PFSK-1 (cell line): Measurements from ENCODE around the gene ELMO3.

Experiments
- FOXP2 ChIP-seq: optimal IDR thresholded peaks from 2 replicates; pipeline ENCODE3; 2011; ENCODE audit warnings: borderline replicate concordance, control low read depth, inconsistent platforms; ENCODE audit not compliant: insufficient read depth; ENCODE audit errors: extremely low read length, extremely low read depth
- POLR2AphosphoS5 ChIP-seq: IDR thresholded peaks from 2 replicates; pipeline ENCODE4 v1.6.1; 2012; ENCODE audit warnings: low read depth, mild to moderate bottlenecking, control low read depth, low read length, moderate library complexity
- REST ChIP-seq, 2 experiments: IDR thresholded peaks; 2 replicates each; pipeline versions ENCODE4 v1.6.1 to v1.8.0; 2011 to 2012; ENCODE audit warnings: low read depth in 2 of 2, low read length in 2 of 2, control low read depth in 1 of 2, inconsistent platforms in 1 of 2, mild to moderate bottlenecking in 1 of 2, moderate library complexity in 1 of 2; ENCODE audit not compliant: insufficient read depth in 1 of 2
- SIN3A ChIP-seq: IDR thresholded peaks from 2 replicates; pipeline ENCODE4 v1.6.1; 2012; ENCODE audit warnings: mild to moderate bottlenecking, low read length, moderate library complexity, borderline replicate concordance; ENCODE audit not compliant: insufficient read depth
- TAF1 ChIP-seq: IDR thresholded peaks from 2 replicates; pipeline ENCODE4 v1.6.1; 2012; ENCODE audit warnings: low read length, control low read depth, borderline replicate concordance; ENCODE audit not compliant: insufficient read depth

The ELMO3 gene

GRCh38 chr16:67212766-67213165 lies 13.8 kb downstream of the ELMO3 start:
- TF ChIP-seq POLR2AphosphoS5 (no peak), REST (IDR thresholded peaks at IDR 0.05; ENCODE audit: insufficient read depth in 1 of 2, low read depth in 2 of 2, low read length in 2 of 2) (no peak), SIN3A (no peak), FOXP2 (no peak), TAF1 (no peak)

- TF ChIP-seq TAF1, result no peak
- no peak for TF ChIP-seq REST (IDR thresholded peaks at IDR 0.05; ENCODE audit: insufficient read depth in 1 of 2, low read depth in 2 of 2, low read length in 2 of 2)
- no peak for TF ChIP-seq FOXP2
- no peak for TF ChIP-seq SIN3A
- no peak for TF ChIP-seq POLR2AphosphoS5
Measured at GRCh38 chr16:67213197-67214019, 14.5 kb downstream of the ELMO3 start.

- TF ChIP-seq SIN3A, result no peak
- TF ChIP-seq TAF1, result no peak
- TF ChIP-seq FOXP2, result no peak
- TF ChIP-seq POLR2AphosphoS5, result no peak
- no peak for TF ChIP-seq REST (IDR thresholded peaks at IDR 0.05; ENCODE audit: insufficient read depth in 1 of 2, low read depth in 2 of 2, low read length in 2 of 2)
Measured at GRCh38 chr16:67215706-67216105, 16.8 kb downstream of the ELMO3 start.

- TF ChIP-seq FOXP2 (no peak), REST (IDR thresholded peaks at IDR 0.05; ENCODE audit: insufficient read depth in 1 of 2, low read depth in 2 of 2, low read length in 2 of 2) (no peak), SIN3A (no peak), POLR2AphosphoS5 (no peak), TAF1 (no peak)
Measured at GRCh38 chr16:67216612-67217490, 17.9 kb downstream of the ELMO3 start.
